ENCODE measurements around the gene NOL4L. TPM values are rescaled to one million over a fixed set of nuclear protein-coding genes. Genes with fewer than 3 reads are reported as not detected.

The NOL4L gene
- total RNA-seq, 4 donors from 2014 or later = 18.5 to 29.9 (median 24.8) TPM

- H3K27ac ChIP-seq = peak overlapping the region in 2 of 3 donors; percentile 20 to 88
Measured at GRCh38 chr20:32472581-32473207, 112.4 kb downstream of the NOL4L start.

GRCh38 chr20:32470940-32471339 lies 114.2 kb downstream of the NOL4L start:
- no peaks in the 10 kb centered on the region for H3K27me3 ChIP-seq
- no peaks in the 10 kb centered on the region for H3K36me3 ChIP-seq
- no peak for TF ChIP-seq CTCF (IDR thresholded peaks at IDR 0.05)
- TF ChIP-seq POLR2A (IDR thresholded peaks at IDR 0.05) = no peak
- no peak overlapping the region for H3K4me3 ChIP-seq (replicated peaks in 1 of 3)
- no peaks in the 10 kb centered on the region for H3K9me3 ChIP-seq
- peaks cover 27 to 82% of the 10 kb centered on the region in 2 donors for H3K4me1 ChIP-seq
- intact Hi-C loops (cut with DNase I) = no loop called here
- WGBS, 2 donors = 77 to 83% methylated on average over 8 to 9 of the region's 9 CpGs
- peak overlapping the region in 2 of 3 donors; percentile 30 to 50 for H3K27ac ChIP-seq
- no peak for DNase-seq

More at GRCh38 chr20:32472581-32473207, 112.4 kb downstream of the NOL4L start:
- Histone ChIP-seq H3K4me1 (peaks cover 42 to 82% of the 10 kb centered on the region in 2 donors), H3K27me3 (no peaks in the 10 kb centered on the region), H3K4me3 (replicated peaks in 1 of 3) (no peak overlapping the region), H3K36me3 (no peaks in the 10 kb centered on the region), H3K9me3 (no peaks in the 10 kb centered on the region)
- WGBS, 2 donors = 85 to 100% methylated on average over 3 of the region's 6 CpGs
- no peak for DNase-seq
- TF ChIP-seq CTCF (IDR thresholded peaks at IDR 0.05) (no peak), POLR2A (IDR thresholded peaks at IDR 0.05) (no peak)
- intact Hi-C loops (cut with DNase I) = no loop called here

GRCh38 chr20:32470025-32470861 lies 114.9 kb downstream of the NOL4L start:
- WGBS, 2 donors = 74 to 79% methylated on average over 14 to 15 of the region's 27 CpGs
- TF ChIP-seq CTCF (IDR thresholded peaks at IDR 0.05) (peak in 1 of 6 experiments; percentile 30), POLR2A (IDR thresholded peaks at IDR 0.05) (no peak)
- Histone ChIP-seq H3K27me3 (no peaks in the 10 kb centered on the region), H3K4me1 (peaks cover 22 to 82% of the 10 kb centered on the region in 2 donors), H3K27ac (peak overlapping the region in 2 of 3 donors; percentile 41 to 50), H3K36me3 (no peaks in the 10 kb centered on the region), H3K9me3 (no peaks in the 10 kb centered on the region), H3K4me3 (replicated peaks in 1 of 3) (no peak overlapping the region)
- intact Hi-C loops (cut with DNase I) = no loop called here
- DNase-seq = peak; percentile 36 to 41

- peak overlapping the region in 2 of 3 donors; percentile 21 to 46 for H3K27ac ChIP-seq
- DNase-seq = no peak
- no peak overlapping the region for H3K4me3 ChIP-seq (replicated peaks in 1 of 3)
- H3K27me3 ChIP-seq = no peaks in the 10 kb centered on the region
- 79 to 85% methylated on average over 7 of the region's 7 CpGs for WGBS, 2 donors
- no peaks in the 10 kb centered on the region for H3K9me3 ChIP-seq
- intact Hi-C loops (cut with DNase I) = no loop called here
- no peaks in the 10 kb centered on the region for H3K36me3 ChIP-seq
- no peak for TF ChIP-seq POLR2A (IDR thresholded peaks at IDR 0.05)
- no peak for TF ChIP-seq CTCF (IDR thresholded peaks at IDR 0.05)
- H3K4me1 ChIP-seq = peaks cover 15 to 77% of the 10 kb centered on the region in 2 donors
Measured at GRCh38 chr20:32468860-32469259, 116.3 kb downstream of the NOL4L start.

- no peak for DNase-seq
- intact Hi-C loops (cut with DNase I) = no loop called here
- no peaks in the 10 kb centered on the region for H3K36me3 ChIP-seq
- H3K27ac ChIP-seq = peak overlapping the region in 2 of 3 donors; percentile 30 to 46
- no peaks in the 10 kb centered on the region for H3K27me3 ChIP-seq
- 92 to 95% methylated on average over 6 of the region's 6 CpGs for WGBS, 2 donors
- H3K4me1 ChIP-seq = peaks cover 10 to 74% of the 10 kb centered on the region in 2 donors
- TF ChIP-seq POLR2A (IDR thresholded peaks at IDR 0.05) = no peak
- TF ChIP-seq CTCF (IDR thresholded peaks at IDR 0.05) = no peak
- H3K9me3 ChIP-seq = no peaks in the 10 kb centered on the region
- H3K4me3 ChIP-seq (replicated peaks in 1 of 3) = no peak overlapping the region
Measured at GRCh38 chr20:32468313-32468640, 116.9 kb downstream of the NOL4L start.

Data from thyroid gland (tissue), 4 donors.